Thyroid gland (tissue), 4 donors: ENCODE measurements around the gene VPS51. TPM values are rescaled to one million over a fixed set of nuclear protein-coding genes. Genes with fewer than 3 reads are reported as not detected.

Source experiments
- DNase-seq, 2 donors: peaks; one replicate each; pipeline ENCODE4 v3.0.0-alpha.2; 2019
- H3K27ac ChIP-seq, 3 donors: fragments of 200-600 bp; sonication (generic); 1 replicate in 2 of 3; 2 replicates in 1 of 3; pipeline ENCODE4 v1.5.1; 2016 to 2019; ENCODE audit warnings: mild to moderate bottlenecking in 1 of 3, moderate library complexity in 1 of 3
- H3K27me3 ChIP-seq: fragments of 200-600 bp; sonication (generic); one replicate; pipeline ENCODE4 v1.5.1; 2019
- H3K36me3 ChIP-seq, 2 donors: fragments of 200-600 bp; sonication (generic); one replicate each; pipeline ENCODE4 v1.5.1; 2016 to 2019
- H3K4me1 ChIP-seq, 2 donors: fragments of 200-600 bp; sonication (generic); one replicate each; pipeline ENCODE4 v1.5.1; 2017 to 2019
- H3K4me3 ChIP-seq, 3 donors: fragments of 200-600 bp; sonication (generic); replicated peaks in 1 of 3; 1 replicate in 2 of 3; 2 replicates in 1 of 3; pipeline ENCODE4 v1.5.1; 2016; ENCODE audit warnings: mild to moderate bottlenecking in 1 of 3
- H3K9me3 ChIP-seq: fragments of 200-600 bp; sonication (generic); one replicate; pipeline ENCODE4 v1.5.1; 2017
- POLR2A ChIP-seq, 2 donors: fragments of 450-650 bp; IDR thresholded peaks; one replicate each; pipeline ENCODE4 v1.6.1; 2017; ENCODE audit warnings: antibody characterized with exemption in 2 of 2, mild to moderate bottlenecking in 2 of 2, moderate library complexity in 1 of 2
- WGBS, 2 donors: methylation state at CpG; one replicate each; pipeline ENCODE4 v1.1.5; 2017; 5-methylcytosine and 5-hydroxymethylcytosine counted together
- intact Hi-C: fragments of 100-400 bp; cut with DNase I; formaldehyde crosslinking; loops from one replicate; pipeline ENCODE4 v1.15.1; 2023
- total RNA-seq, 4 donors: library from RNA; depleted of rRNA; stranded (reverse); fragments of >200 nt; gene quantifications; one replicate each; pipeline ENCODE4 v1.2.3, GENCODE V29; 2016
- TF ChIP-seq, protein P1 (sequence below), 6 experiments: fragments of 200-600 bp in 3 of 6; fragments of 450-650 bp in 3 of 6; sonication (generic) in 3 of 6; IDR thresholded peaks; one replicate each; pipeline ENCODE4 v1.5.1; 2016 to 2019; ENCODE audit warnings: antibody characterized with exemption in 6 of 6, mild to moderate bottlenecking in 2 of 6, inconsistent platforms in 1 of 6, moderate library complexity in 1 of 6

Gene VPS51
- total RNA-seq, 4 donors from 2014 or later: 222 to 608 (median 469) TPM

DNA sequence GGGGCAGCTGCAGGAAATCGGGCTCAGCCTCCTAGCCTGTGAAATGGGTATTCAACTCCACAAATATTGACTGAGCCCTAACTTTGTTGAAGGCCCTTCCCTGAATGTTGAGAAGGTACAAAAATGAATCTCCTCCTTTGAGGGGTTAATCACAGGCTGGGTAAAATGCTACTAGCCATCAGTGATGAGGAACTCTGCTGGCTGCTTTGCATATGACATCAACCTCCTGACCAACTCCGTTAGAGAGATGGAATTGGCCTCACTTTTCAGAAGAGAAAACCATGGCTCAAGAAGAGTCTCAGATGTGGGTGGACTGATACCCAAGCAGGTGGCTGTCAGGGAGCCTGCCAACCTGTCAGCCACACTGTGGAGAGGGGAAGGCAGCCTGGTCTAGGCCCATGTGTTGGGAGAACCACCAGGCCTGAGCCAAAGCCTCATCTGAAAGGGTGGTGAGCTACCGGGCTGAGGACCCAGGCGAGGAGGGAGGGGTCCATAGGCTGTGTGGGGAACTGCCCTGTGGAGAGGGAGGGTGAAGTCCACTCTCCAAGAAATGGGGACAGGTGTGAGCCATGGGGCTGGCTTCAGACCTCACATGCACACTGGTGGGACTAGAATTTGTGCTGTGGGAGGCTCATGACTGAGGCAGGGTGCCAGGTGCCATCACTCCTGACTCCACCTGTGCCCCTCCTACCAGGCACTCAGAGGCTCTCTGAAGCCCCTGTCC lies 23.9 kb upstream of the VPS51 start:
- Histone ChIP-seq H3K9me3 (no peaks in the 10 kb centered on the region), H3K4me1 (no peaks in the 10 kb centered on the region), H3K4me3 (no peak overlapping the region), H3K36me3 (no peaks in the 10 kb centered on the region), H3K27ac (no peak overlapping the region), H3K27me3 (no peaks in the 10 kb centered on the region)
- intact Hi-C loops: no loop called here
- WGBS, 2 donors: 49 to 65% methylated on average over 4 of the region's 4 CpGs
- no peak for DNase-seq
- TF ChIP-seq, protein P1, sequence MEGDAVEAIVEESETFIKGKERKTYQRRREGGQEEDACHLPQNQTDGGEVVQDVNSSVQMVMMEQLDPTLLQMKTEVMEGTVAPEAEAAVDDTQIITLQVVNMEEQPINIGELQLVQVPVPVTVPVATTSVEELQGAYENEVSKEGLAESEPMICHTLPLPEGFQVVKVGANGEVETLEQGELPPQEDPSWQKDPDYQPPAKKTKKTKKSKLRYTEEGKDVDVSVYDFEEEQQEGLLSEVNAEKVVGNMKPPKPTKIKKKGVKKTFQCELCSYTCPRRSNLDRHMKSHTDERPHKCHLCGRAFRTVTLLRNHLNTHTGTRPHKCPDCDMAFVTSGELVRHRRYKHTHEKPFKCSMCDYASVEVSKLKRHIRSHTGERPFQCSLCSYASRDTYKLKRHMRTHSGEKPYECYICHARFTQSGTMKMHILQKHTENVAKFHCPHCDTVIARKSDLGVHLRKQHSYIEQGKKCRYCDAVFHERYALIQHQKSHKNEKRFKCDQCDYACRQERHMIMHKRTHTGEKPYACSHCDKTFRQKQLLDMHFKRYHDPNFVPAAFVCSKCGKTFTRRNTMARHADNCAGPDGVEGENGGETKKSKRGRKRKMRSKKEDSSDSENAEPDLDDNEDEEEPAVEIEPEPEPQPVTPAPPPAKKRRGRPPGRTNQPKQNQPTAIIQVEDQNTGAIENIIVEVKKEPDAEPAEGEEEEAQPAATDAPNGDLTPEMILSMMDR (IDR thresholded peaks at IDR 0.05): no peak
- TF ChIP-seq POLR2A (IDR thresholded peaks at IDR 0.05): no peak

DNA sequence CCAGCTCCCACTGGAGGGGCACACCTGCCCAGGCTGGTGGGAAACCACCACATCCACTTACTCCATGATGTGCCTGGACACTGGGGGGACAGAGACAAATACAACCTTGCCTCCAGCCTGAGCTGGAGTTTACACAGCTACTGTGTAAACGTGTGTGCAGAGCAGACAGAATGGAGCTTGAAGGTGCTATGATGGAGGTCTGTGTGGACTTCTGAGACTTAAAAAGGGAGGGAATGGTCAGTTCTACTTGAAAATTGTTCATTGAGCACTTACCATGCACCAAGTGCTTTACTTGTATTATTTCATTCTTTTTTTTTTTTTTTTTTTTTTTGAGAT lies 23.4 kb upstream of the VPS51 start:
- Histone ChIP-seq H3K4me1 (no peaks in the 10 kb centered on the region), H3K4me3 (no peak overlapping the region), H3K36me3 (no peaks in the 10 kb centered on the region), H3K27ac (no peak overlapping the region), H3K27me3 (no peaks in the 10 kb centered on the region), H3K9me3 (no peaks in the 10 kb centered on the region)
- intact Hi-C loops: no loop called here
- TF ChIP-seq, protein P1 (IDR thresholded peaks at IDR 0.05): no peak
- TF ChIP-seq POLR2A (IDR thresholded peaks at IDR 0.05): no peak
- DNase-seq: no peak
- 52 to 77% methylated on average over 1 of the region's 1 CpG for WGBS, 2 donors

DNA sequence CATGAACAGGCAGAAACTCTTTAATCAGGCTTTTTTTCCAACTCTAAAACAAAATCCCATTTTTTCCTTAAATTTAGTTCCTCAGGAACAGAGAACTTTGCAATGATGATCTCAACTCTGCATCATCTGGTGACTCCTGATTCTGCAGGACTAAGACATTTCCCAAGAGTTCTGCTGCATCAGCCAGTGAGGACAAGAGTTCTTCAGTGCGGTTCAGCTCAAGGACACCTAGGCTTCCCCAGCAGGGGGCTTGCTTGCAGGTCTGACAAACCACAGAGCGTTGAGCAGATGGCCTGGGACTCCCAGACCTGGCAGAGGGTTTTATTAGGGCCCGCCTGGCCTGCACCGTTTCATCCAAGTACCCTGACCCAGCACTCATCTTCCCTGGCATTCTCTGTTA lies 18.6 kb upstream of the VPS51 start:
- Histone ChIP-seq H3K27me3 (no peaks in the 10 kb centered on the region), H3K4me1 (no peaks in the 10 kb centered on the region), H3K4me3 (no peak overlapping the region), H3K36me3 (no peaks in the 10 kb centered on the region), H3K27ac (no peak overlapping the region), H3K9me3 (no peaks in the 10 kb centered on the region)
- intact Hi-C loops: no loop called here
- 71 to 81% methylated on average over 4 of the region's 4 CpGs for WGBS, 2 donors
- TF ChIP-seq, protein P1 (IDR thresholded peaks at IDR 0.05): no peak
- no peak for TF ChIP-seq POLR2A (IDR thresholded peaks at IDR 0.05)
- DNase-seq: no peak

DNA sequence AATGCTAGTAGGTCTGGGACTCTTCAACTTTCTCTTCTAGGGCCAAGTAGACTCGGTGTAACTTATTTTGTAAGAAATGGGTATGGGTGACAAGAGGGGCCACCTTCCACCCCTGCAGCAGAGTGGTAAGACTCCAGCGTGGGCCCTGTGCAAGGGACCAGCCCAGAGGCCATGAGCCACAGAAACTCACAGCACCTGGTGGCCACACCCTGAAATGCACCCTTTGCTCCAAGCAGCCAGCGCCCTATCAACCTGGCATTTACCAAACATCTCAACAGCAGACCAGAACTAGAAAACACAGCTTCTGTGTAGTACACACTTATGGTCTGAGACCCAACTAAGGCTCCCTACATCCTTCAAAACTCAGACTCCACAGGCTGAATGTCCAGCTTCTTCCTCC lies 17.9 kb upstream of the VPS51 start:
- Histone ChIP-seq H3K4me1 (no peaks in the 10 kb centered on the region), H3K4me3 (no peak overlapping the region), H3K27me3 (no peaks in the 10 kb centered on the region), H3K9me3 (no peaks in the 10 kb centered on the region), H3K36me3 (no peaks in the 10 kb centered on the region), H3K27ac (no peak overlapping the region)
- peak; percentile 47 to 50 for DNase-seq
- WGBS, 2 donors: 68 to 73% methylated on average over 3 of the region's 3 CpGs
- intact Hi-C loops: no loop called here
- TF ChIP-seq POLR2A (IDR thresholded peaks at IDR 0.05): no peak
- TF ChIP-seq, protein P1 (IDR thresholded peaks at IDR 0.05): peak in 5 of 6 experiments; percentile 26 to 54 (median 45)

DNA sequence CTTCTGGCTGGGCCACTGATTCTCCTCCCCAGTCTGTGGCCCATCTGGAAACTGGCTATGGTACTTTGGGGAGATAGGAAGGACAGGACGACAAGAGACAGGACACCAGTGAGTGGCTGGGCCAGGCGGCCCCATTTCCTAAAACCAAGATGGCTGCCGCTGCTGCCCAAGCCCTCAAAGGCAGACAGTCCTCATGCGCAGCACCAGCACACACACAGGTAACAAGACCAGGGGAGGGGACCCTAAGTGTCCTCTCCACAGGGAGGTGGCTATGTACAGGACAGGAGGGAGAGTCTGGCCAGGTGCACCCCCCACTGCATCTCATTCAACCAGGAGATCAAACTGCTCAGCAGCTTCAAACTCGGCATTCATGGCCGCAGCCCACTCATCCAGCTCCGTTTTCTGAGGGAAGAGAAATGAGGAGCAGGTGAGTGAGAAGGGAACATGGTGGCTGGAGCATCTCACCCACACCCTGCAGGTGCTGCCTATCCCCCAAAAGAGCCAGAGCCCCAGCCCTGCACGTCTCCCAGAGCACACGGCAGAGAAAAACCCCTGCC lies 17.1 kb upstream of the VPS51 start:
- intact Hi-C loops: no loop called here
- Histone ChIP-seq H3K9me3 (no peaks in the 10 kb centered on the region), H3K4me1 (peaks cover 0 to 5% of the 10 kb centered on the region in 2 donors), H3K27ac (no peak overlapping the region), H3K36me3 (no peaks in the 10 kb centered on the region), H3K4me3 (no peak overlapping the region), H3K27me3 (no peaks in the 10 kb centered on the region)
- WGBS, 2 donors: 92 to 98% methylated on average over 8 to 9 of the region's 9 CpGs
- no peak for DNase-seq
- TF ChIP-seq, protein P1 (IDR thresholded peaks at IDR 0.05): no peak
- TF ChIP-seq POLR2A (IDR thresholded peaks at IDR 0.05): no peak
